PC-9 (cell line): Measurements from ENCODE around the gene NTM.

Source experiments
- CTCF ChIP-seq: fragments of 200-600 bp; sonication (generic); conservative IDR thresholded peaks from 2 replicates; pipeline ENCODE4 v1.6.1; 2017; ENCODE audit warnings: mixed run types, antibody characterized with exemption, mild to moderate bottlenecking, moderate library complexity
- EZH2 ChIP-seq: fragments of 200-600 bp; sonication (generic); IDR thresholded peaks from 2 replicates; pipeline ENCODE4 v1.8.0; 2017; ENCODE audit warnings: antibody characterized with exemption, low read depth

- TF ChIP-seq CTCF (no peak), EZH2 (no peak)
Observed at GRCh38 chr11:132373405-132374143, 1003.2 kb downstream of the NTM start.
